Measurements from ENCODE around the gene CHTF18.
A peak's percentile ranks its signal among the peaks of the same experiment; 100 is the strongest.

Gene CHTF18

DNA sequence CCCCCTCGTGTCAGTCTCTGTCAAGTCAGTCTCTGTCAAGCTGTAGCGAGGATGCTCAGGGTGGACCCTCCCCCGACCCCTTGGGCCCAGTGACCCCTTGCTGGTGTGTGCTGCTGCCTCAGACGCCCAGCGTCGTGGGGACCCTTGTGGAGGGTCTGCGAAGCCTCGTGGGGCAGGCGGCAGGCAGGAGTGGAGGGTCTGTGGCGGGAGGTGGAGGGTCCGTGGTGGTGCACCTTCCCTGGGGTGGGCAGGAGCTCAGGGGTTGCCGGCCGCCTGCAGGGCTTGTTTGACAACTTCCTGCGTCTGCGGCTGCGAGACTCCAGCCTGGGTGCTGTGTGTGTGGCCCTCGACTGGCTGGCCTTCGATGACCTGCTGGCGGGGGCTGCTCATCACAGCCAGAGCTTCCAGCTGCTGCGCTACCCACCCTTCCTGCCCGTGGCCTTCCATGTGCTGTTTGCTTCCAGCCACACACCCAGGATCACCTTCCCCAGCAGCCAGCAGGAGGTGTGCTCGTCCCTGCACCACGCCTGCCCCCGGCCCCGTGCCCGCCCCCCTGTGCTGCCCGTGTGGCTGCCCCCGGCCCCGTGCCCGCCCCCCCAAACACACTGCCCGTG is 6.5 kb downstream of the CHTF18 start:
- DNase-seq: no peak

DNA sequence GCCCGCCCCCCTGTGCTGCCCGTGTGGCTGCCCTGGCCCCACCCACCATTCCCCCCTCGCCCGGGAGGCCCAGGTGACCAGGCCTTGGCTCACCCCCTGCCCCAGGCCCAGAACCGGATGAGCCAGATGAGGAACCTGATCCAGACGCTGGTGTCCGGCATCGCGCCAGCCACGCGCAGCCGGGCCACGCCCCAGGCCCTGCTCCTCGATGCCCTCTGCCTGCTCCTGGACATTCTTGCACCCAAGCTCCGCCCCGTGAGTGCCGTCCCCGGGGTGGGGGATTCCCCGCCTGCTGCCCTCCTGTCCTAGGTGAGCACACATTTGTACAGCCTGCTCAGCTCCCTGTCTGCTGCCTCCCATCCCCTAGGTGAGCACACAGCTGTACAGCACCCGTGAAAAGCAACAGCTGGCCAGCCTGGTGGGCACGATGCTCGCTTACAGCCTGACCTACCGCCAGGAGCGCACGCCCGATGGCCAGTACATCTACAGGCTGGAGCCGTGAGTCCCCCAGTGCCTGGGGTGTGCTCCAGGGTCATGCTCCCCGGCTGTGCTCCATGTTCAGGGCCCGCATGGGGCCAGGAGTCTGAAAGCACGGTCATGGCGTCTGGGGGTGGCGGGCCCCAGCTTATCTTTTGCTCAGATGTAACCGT is 7.3 kb downstream of the CHTF18 start:
- no peak for DNase-seq

DNA sequence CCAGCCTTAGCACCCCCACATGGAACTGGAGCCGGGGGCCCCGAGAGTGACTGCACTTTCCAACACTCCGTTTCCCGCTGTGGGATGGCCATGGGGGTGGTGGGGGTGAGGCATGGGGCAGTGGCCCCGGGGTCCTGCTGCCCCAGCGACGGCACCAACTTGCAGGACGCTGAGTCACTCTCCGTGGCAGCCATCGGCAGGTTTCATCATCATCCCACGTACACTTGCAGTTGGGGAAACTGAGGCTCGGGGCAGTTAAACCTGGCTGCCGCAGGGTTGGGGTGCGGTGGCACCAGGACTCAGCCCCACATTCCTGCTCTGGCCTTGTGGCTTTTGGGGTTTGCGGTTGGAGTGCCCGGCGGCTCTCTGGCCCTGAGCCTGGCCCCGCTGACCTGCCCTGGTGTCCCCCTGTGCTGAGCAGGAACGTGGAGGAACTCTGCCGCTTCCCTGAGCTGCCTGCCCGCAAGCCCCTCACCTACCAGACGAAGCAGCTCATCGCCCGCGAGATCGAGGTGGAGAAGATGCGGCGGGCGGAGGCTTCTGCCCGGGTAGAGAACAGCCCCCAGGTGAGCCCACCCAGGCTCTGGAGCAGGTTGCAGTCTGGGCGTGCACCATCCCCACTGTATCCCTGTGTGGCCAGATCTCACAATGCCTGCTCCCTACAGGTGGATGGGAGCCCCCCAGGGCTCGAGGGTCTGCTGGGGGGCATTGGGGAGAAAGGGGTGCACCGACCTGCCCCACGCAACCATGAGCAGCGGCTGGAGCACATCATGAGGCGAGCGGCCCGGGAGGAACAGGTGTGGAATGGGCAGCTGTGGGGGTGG is 8.1 kb downstream of the CHTF18 start:
- no peak for DNase-seq

DNA sequence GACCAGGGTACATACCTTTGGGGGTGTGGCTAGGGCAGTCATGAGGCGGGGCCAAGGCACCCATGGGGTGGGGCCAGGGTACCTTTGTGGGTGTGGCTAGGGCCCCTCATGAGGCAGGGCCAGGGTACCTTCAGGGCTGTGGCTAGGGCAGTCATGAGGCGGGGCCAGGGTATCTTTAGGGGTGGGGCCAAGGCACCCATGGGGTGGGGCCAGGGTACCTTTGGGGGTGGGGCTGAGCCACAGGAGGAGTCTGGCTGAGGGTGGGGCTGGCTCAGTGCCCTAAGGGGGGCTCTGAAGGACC is 8.7 kb downstream of the CHTF18 start:
- DNase-seq: no peak

DNA sequence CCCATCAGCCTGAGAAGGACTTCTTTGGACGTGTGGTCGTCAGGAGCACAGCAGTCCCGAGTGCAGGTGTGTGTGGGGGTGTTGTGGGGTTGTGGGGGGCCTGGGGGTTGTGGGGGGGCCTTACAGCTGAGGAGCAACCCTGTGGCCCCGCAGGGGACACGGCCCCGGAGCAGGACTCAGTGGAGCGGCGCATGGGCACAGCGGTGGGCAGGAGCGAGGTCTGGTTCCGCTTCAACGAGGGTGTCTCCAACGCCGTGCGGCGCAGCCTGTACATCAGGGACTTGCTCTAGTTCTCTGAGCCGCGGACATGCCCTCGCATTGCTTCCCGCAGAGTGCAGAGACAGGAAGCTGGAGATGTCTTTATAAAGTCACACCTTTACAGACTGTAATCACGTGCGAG is 9.3 kb downstream of the CHTF18 start:
- no peak for DNase-seq

DNA sequence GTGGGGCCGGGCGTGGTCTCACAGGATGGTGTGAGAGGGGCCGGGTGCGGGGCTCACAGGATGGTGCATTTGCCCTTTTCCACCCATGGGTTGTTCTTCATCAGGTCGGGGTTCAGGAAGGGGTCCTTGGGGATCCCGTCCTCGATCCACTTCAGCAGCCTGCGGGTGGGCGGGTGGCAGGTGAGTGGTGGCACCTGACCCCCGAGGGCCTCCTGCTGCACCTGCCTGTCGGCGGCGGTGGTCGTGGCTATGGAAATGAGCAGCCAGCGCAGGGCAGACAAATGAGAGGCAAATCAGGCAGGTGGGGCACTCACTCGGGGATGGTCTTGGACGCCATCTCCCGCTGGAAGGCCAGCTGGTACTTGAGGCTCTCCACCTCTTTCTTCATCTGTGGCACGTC is 10.2 kb downstream of the CHTF18 start:
- no peak for DNase-seq

DNA sequence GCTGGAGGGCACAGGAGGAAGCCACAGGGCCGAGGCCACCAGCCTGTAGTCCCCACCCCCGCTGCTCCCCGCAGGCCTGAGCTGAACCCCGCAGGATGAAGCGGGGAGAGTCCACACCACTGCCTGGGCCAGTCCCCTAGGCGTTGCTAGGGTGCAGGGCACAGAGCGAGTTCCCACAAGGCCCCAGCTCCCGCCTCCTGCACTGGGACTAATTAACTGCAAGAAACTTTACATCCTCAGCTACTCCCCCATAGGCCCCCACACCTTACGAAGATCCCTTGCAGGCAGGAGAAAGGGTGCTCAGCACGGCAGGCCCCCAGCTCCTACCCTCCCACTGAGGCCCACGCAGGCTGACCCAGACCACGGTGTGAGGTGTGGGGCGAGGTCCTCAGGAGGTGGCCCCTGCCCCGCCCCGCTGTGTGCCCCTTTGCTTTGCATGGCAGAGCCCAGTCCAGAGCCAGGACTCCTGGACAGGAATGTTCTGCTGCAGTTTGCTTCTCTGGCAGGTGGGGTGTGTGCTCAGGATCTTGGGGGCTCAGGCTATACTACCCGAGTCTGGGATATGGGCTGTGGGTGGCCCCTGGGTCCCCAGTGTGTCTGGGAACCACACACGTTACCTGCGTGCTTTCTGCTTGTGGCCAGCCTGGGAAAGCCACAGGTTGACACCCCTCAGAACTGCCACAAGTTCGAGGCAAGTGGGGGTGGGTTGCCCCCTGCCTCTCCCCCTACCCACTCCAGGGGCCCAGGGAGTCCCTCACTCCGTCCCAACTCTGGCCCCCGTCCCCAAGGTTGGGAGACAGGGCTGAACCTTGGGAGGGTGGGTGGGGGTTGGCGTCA is 10.9 kb downstream of the CHTF18 start:
- DNase-seq: no peak

DNA sequence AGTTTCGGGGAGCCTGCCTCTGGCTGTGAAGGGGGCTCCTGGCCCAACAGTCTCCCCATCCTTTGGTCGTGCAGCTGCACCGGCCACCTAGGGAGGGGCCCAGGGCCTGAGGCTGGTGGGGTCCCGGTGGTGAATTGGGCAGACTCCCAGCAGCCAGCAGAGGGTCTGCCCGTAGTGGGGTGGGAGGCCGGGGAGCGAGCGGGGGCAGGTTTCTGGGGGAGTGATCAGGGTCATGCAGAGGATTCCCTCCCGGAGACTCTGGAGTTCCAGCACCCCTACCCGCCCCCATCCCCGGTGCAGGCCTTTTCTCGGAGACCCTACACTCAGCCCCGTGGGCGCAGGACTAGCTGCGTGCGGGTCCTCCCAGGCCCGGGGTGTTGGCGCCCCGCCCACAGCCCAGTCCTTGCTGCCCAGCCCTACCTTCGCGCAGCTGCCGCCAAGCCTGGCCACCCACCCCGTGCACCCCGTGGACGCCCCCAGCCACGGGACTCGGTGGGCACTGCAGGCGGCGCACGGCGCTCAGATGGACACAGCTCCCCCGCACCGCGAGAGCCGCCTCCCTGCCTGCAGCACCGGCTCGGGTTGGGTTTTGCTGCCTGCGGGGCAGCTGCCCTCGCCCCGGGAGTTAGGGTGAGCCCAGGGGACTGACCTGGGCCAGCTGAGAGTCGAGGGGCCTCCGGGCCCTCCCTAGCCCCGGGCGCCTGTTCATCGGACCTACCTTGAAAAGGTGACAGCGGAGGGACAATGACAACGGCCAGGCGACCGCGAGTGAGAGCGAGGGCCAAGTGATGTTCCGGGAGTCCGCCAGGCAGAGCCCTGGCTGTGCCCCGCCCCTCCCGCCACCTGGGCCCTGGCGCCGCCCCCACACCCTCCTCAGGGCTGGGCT is 11.8 kb downstream of the CHTF18 start, which contains the start of gene GNG13:
Gene GNG13 (minus strand): TSS at position 787 of the 886 bp plus-strand sequence. CDS start 1,657 bp downstream, outside the sequence.
- DNase-seq: no peak

DNA sequence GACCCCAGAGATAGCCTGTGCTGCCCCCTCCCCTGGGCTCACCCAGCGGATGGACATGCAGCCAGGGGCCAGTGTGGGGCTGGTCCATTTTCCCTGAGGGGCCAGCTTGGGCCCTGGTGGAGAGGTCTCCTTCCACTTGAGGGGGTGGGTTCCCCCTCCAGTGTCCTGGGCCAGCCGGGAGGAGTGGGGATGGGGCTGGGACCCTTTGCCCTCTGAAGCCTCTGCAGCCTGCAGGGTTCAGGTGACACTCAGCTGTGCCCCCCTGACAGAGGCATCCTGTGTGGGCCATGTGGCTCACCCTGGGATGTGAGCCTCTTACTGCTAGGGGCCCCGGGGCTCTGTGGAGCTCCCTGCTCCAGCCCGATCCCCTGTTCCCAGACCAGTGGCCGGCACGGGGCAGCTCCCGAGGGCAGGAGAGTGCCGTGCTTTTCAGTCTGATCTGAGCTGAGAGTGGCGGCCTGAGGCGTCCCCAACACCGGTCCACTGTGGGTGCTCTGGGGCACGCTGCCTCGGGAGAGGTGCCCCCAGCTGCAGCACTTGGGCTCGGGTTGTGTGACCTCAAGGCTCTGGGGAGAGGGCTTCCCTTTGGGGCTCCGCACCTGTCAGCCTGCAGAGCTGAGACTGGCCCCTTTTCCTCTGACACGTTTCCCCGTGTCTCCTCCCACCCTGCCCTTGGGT is 12.6 kb downstream of the CHTF18 start:
- no peak for DNase-seq

DNA sequence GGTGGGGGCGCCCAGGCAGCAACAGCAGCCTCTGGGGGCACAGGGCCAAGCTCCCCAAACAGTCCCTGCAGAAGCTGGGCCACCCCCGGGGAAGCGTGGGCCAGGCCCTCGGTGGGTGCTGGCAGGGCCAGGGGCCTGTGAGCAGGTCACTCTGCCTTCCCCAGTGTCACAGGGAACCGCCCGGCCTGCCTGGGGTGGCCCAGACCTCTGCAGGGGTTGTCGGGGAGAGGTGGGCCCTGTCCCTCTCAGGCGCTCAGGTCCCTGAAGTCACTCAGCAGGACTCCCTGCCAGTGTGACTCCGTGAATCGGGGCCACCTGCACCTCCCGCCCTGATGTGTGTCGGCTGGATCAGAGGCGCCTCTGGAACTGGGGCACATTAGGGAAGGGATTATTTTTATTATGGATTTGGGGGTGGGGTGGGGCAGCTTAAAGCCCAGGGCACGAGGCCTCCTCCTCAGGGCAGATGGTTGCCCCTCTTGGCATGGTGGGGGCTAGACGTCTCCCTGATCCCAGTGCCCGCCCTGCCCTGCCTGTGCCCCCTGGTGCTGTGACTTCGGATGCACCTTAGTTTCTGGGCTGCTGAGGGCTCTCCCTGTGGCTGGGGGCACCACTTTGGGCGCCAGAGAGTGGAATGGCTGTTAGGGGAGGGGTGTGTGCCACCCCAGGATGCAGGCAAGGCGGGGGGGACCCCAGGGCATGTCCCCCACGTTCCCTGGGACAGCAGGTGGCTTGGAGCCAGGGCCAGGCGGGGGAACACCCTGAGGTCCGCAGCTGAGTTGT is 13.4 kb downstream of the CHTF18 start:
- DNase-seq: no peak

DNA sequence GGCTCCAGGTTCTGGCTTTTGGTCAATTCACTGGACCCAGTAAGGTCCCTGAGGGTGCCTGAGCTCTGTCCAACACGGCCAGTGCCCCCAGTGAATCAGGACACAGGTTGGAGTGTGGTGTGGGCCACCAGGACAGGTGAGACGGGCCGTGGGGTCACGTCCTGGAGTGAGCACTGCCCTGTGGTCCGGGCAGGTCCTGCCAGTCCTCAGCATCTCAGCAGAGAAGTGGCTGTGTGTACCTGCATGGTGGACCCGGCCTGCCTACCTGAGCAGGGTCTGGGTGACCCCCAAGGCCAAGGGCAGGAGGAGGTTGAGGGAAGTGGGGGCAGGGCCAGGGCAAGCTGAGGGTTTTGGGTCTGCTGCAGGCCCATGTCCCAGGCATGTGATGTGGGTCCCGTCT is 14.0 kb downstream of the CHTF18 start:
- no peak for DNase-seq

DNA sequence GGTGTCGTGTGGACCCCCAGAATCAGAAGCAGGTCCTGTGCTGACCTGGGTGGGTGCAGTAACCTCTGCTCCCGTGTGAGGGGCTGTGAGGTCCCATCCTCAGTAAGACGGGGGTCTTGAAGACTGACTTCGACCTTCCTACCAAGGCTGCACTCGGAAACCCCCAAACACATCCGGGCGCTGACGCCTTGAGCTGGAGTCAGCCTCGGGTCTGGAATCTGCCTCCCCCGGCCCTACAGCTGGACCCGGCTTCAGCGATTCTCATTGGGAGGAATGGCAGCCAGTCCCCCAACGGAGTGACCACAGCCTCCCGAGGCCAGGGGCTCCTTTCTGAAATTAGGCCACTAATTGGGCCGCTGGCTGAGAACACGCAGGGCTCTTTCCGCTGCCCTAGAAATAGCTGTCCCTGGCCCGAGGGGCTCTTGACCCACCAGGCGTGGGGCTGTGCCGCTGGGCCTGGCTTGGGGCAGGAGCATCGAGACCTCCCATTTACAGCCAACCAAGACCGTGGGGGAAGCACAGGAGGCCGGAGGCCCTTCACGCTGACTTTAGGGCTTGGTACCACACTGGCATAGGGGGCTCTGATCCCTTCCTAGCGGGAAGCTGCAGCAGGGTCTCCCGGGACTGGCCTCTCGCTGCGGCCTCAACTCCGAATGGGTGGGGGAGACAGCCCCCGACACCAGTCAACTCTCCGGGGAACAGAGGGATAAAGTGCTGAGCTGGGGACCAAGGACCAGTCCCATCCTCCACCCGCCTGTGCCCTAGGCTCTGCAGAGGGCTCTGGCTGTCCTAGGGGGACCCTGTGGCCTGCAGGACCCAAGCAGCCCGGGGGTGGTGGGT is 14.7 kb downstream of the CHTF18 start:
- DNase-seq: no peak

DNA sequence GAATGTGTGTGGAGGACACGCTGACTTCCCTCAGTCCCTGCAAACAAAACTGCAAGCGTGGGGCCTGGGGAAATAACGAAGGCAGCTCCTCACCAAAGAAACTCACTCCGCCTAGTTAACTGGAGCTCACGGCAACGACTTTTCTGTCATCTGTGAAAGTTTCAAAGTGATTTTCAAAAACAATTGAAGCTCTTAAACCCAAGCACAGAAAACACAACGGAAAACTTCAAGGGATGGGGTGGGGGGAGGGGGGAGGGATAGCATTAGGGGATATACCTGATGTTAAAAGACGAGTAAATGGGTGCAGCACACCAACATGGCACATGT is 15.3 kb downstream of the CHTF18 start:
- DNase-seq: no peak

DNA sequence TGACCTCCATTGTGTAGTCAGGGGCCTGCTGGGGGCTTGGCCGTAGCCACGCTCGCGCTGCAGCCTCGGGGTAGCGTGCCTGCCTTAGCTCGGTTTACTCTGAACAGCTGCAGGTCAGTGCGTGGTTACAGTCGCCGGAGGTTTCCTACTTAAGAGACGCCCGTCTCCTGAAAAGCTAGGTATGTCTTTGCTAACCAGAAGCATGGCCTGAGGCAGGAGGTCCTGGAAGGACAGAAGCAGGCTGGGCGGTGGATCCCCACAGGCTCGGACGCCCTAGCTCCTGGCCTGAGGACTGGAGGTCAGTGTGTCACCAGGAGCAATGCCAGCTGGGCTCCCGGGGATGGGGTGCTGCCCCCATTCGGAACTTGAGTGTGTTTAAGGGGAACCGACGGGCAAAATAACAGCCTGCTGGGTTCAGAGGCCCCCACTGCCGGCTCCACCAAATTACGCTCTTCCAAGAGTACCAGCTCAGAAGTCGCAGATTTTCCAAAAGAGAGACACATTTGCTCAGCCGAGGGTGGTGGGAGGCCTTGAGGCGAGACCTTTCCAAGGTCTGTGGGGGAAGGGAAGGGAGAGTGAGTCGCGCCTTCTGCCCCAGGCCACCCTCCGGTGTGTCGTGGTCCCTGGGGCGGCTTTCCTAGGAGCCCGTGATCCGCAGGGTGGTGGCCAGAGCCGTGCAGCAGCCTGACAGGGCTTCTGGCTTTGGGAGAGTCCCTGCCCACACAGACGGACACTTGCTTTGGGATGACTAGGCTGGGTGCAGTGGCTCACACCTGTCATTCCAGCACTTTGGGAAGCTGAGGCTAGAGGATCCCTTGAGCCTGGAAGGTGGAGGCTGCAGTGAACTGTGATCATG is 16.0 kb downstream of the CHTF18 start:
- DNase-seq: no peak

DNA sequence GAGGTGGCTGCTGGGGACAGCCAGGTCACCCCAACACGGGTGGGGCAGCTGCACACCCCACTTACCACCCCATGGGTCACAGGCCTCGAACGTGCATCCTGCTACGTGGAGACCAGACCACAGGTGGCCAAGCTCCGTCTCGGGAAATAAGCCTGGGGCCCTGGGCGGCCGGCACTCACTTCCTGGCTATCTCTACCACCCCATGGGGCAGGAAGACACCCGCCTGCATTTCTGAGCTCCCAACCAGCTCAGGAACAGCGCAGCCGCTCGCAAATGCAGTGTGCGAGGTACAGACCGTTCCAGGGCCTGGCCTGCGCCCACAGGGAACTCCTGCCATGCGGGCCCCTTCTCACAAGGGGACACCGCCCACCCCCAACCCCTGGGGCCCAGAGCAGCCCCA is 17.1 kb downstream of the CHTF18 start:
- no peak for DNase-seq

DNA sequence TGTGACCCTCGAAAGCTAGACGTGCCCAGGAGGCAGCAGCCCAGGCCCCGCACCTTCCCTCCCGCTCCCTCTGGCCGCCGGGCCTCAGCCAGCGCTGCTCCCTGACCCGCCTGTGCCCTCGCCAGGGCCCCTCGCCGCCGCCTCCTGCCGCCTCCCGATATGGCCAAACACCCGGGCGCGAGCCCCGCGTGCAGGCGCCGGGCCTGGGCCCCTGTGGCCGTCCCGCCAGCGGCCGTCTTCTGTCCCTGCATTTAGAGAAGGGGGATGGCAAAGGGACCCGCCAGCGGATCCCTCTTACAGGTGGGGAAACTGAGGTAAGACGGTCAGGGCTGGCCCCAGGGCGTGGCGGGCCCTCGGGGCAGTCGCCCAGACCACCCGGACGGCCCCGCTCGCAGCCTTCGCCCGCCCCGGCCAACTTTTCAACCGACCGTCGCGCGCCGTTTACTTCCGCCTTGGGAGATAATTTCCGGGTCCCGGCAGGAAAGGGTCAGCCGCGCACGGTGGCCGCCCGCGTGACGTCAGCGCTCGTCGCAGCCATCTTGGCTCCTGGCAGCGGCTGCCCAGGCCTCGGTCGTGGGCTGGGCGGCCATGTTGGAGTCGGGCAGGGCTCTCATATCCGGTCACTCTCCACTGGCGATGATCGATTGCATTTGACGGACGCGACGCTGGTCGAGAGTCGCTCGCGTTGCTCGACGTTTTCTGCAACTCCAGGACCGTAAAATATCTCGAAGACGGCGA is 19.1 kb downstream of the CHTF18 start:
- peak; percentile 42 for DNase-seq

DNA sequence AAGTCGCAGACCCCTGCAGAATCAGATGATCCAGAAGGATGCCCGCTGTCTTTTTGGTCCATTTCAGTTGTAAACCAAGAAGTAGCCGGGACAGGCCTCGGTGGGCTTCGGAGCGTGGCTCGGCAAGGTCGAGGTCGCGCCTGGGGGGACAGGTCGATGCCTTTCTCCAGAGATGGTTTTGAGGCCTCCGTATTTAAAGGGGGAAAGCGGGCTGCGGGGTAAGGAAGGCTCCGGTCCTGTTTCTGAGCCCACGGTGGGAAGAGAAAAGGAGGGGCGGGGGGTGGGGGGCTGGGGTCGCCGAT is 19.6 kb downstream of the CHTF18 start:
- DNase-seq: no peak

DNA sequence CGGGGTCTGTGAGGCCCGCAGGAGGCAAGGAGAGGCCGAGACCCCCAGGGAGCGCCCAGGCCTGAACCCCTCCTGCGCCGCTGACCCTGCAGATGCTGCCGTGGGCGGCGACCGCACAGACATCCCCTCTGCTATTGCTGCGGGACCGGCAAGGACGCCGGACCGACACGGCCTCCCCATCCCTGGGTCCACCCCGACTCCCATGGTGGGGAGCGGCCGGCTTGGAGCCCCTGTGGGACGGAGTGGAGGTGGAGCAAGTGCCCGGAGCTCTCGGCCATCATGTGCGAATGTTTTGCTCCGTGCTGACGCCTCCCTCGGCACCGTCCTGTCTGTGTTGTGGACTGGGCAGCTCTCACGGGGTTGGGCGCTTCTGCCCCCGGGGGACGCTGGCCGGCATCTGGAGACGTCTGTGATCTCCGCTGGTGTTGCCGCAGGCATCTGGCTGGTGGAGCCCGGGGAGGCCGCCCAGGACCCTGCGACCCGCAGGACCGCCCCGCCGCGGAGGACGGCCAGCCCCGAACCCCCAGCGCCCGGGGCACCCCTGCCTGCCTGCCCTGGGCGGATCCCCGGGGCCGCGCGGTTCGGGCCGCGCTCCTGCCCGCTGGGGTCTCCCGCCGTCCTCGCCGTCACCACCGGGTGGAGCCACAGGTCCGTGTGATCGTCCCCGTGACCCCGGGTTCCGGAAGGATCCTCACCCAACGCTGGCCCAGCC is 24.9 kb downstream of the CHTF18 start:
- no peak for DNase-seq
